Psoas muscle (tissue), 8 donors: ENCODE data around the gene DNAL1. TPM values are rescaled to one million over a fixed set of nuclear protein-coding genes. Genes with fewer than 3 reads are reported as not detected.

Experiments used
- ATAC-seq, 4 donors: fragments of 200-7000 bp; cut with Tn5 transposase; one replicate each; pipeline ENCODE4 v1.9.1; 2020; ENCODE audit warnings: moderate library complexity in 3 of 4, mild to moderate bottlenecking in 2 of 4
- DNase-seq, 2 donors: peaks; one replicate each; pipeline ENCODE4 v3.0.0-alpha.2; 2020
- H3K27ac ChIP-seq: fragments of 200-600 bp; one replicate; pipeline ENCODE4 v1.8.0; 2022
- H3K27me3 ChIP-seq, 3 donors: fragments of 200-600 bp in 1 of 3; one replicate each; pipeline versions ENCODE4 v1.6.1 to v1.8.0; 2013 to 2022; ENCODE audit warnings: low read length in 2 of 3, mild to moderate bottlenecking in 2 of 3, moderate library complexity in 1 of 3; ENCODE audit not compliant: insufficient read depth in 3 of 3
- H3K36me3 ChIP-seq, 2 donors: fragments of 200-600 bp in 1 of 2; one replicate each; pipeline versions ENCODE4 v1.6.1 to v1.8.0; 2013 to 2022; ENCODE audit warnings: low read depth in 1 of 2, mild to moderate bottlenecking in 1 of 2, moderate library complexity in 1 of 2; ENCODE audit not compliant: insufficient read depth in 1 of 2
- H3K4me1 ChIP-seq: fragments of 200-600 bp; one replicate; pipeline ENCODE4 v1.8.0; 2022
- H3K4me3 ChIP-seq: fragments of 200-600 bp; one replicate; pipeline ENCODE4 v1.8.0; 2022; ENCODE audit warnings: mild to moderate bottlenecking
- H3K9me3 ChIP-seq: fragments of 200-600 bp; one replicate; pipeline ENCODE4 v1.8.0; 2022
- CTCF ChIP-seq: fragments of 200-600 bp; IDR thresholded peaks from one replicate; pipeline ENCODE4 v1.8.0; 2022; ENCODE audit warnings: antibody characterized with exemption
- WGBS, 3 donors: extraction: QIAGEN DNeasy Blood & Tissue Kit; methylation state at CpG; one replicate each; pipeline versions ENCODE4 v1.1.6 to v1.1.7; 2013; 5-methylcytosine and 5-hydroxymethylcytosine counted together
- intact Hi-C, 2 donors: fragments of 100-400 bp; cut with DNase I; formaldehyde crosslinking; loops; one replicate each; pipeline versions ENCODE4 v1.11.0 to v1.14.2; 2022
- polyA plus RNA-seq, 3 donors: library from polyadenylated mRNA; stranded (reverse); fragments of 200-250 nt; gene quantifications; one replicate each; pipeline ENCODE4 v1.2.3, GENCODE V29; 2013
- total RNA-seq, 4 donors: library from RNA; stranded (reverse); fragmentation: NEBNext Ultra II Directional in 2 of 4; extraction: Animal tissue kit (Norgen Biotek cat#: 25700) in 2 of 4; gene quantifications; one replicate each; pipeline versions ENCODE4 v1.2.1 to v1.2.4, GENCODE V29; 2021 to 2023
- donor health status: healthy with polysubstance abuse.
- donor health status: DM: no; HTN: no; CAD: no; lungs with moderate emphysema.
- donor health status: Bipolar disorder and iron deficiency.
- donor health status: healthy.
- donor health status: DM: yes; HTN: yes; CAD: no.
- donor health status: DM: no; HTN: no; CAD: no.
- donor health status: DM: no; HTN: no; CAD: no.
- donor health status: DM: yes; HTN: yes; CAD: no.

Gene DNAL1
- total and polyA plus RNA-seq, 7 donors = 4.3 to 20.0 (median 6.4) TPM

GRCh38 chr14:73746520-73747378 is 102.0 kb downstream of the DNAL1 start:
- Histone ChIP-seq H3K4me3 (no peak overlapping the region), H3K27me3 (no peaks in the 10 kb centered on the region), H3K9me3 (no peaks in the 10 kb centered on the region), H3K4me1 (peaks cover 97% of the 10 kb centered on the region), H3K36me3 (no peaks in the 10 kb centered on the region), H3K27ac (peak overlapping the region; percentile 80)
- DNase-seq (no peak), ATAC-seq (peak in 3 of 4 donors; percentile 14 to 18 (median 16))
- no peak for TF ChIP-seq CTCF
- intact Hi-C loops = no loop called here
- 28 to 60% (median 31%) methylated on average over 6 of the region's 6 CpGs for WGBS, 3 donors

GRCh38 chr14:73747379-73748211 is 102.8 kb downstream of the DNAL1 start:
- Histone ChIP-seq H3K4me3 (no peak overlapping the region), H3K4me1 (peaks cover 97% of the 10 kb centered on the region), H3K27me3 (no peaks in the 10 kb centered on the region), H3K9me3 (no peaks in the 10 kb centered on the region), H3K36me3 (no peaks in the 10 kb centered on the region), H3K27ac (peak overlapping the region; percentile 80)
- TF ChIP-seq CTCF = no peak
- intact Hi-C loops = no loop called here
- 68 to 76% (median 75%) methylated on average over 9 of the region's 9 CpGs for WGBS, 3 donors
- ATAC-seq (no peak), DNase-seq (no peak)

- TF ChIP-seq CTCF = no peak
- Histone ChIP-seq H3K27me3 (no peaks in the 10 kb centered on the region), H3K4me1 (peaks cover 97% of the 10 kb centered on the region), H3K27ac (peak overlapping the region; percentile 34), H3K4me3 (no peak overlapping the region), H3K36me3 (no peaks in the 10 kb centered on the region), H3K9me3 (no peaks in the 10 kb centered on the region)
- intact Hi-C loops = no loop called here
- ATAC-seq = no peak
- no peak for DNase-seq
- WGBS, 3 donors = 63 to 77% (median 64%) methylated on average over 6 of the region's 6 CpGs
Observed at GRCh38 chr14:73748858-73749357, 104.1 kb downstream of the DNAL1 start.

GRCh38 chr14:73749706-73750530 is 105.1 kb downstream of the DNAL1 start:
- intact Hi-C loops = no loop called here
- no peaks in the 10 kb centered on the region for H3K27me3 ChIP-seq
- no peaks in the 10 kb centered on the region for H3K36me3 ChIP-seq
- H3K27ac ChIP-seq = peak overlapping the region; percentile 96
- H3K9me3 ChIP-seq = no peaks in the 10 kb centered on the region
- no peak overlapping the region for H3K4me3 ChIP-seq
- 27 to 45% (median 37%) methylated on average over 11 of the region's 11 CpGs for WGBS, 3 donors
- H3K4me1 ChIP-seq = peaks cover 97% of the 10 kb centered on the region
- ATAC-seq (no peak), DNase-seq (no peak)
- no peak for TF ChIP-seq CTCF
